Measurements from ENCODE around the gene KRTAP9-7.
"Not testable (repeated sequence)": the region's sequence is repeated elsewhere in the genome, so short reads cannot be mapped to it uniquely, and the experiment has no call there.

The KRTAP9-7 gene

GRCh38 chr17:41251261-41251660 lies 24.2 kb upstream of the KRTAP9-7 start:
- peaks cover 41% of the 10 kb centered on the region for H3K27me3 ChIP-seq
- no peak for DNase-seq
- H3K9me3 ChIP-seq, result no peaks in the 10 kb centered on the region
- H3K36me3 ChIP-seq, result no peaks in the 10 kb centered on the region
- TF ChIP-seq, protein P1, sequence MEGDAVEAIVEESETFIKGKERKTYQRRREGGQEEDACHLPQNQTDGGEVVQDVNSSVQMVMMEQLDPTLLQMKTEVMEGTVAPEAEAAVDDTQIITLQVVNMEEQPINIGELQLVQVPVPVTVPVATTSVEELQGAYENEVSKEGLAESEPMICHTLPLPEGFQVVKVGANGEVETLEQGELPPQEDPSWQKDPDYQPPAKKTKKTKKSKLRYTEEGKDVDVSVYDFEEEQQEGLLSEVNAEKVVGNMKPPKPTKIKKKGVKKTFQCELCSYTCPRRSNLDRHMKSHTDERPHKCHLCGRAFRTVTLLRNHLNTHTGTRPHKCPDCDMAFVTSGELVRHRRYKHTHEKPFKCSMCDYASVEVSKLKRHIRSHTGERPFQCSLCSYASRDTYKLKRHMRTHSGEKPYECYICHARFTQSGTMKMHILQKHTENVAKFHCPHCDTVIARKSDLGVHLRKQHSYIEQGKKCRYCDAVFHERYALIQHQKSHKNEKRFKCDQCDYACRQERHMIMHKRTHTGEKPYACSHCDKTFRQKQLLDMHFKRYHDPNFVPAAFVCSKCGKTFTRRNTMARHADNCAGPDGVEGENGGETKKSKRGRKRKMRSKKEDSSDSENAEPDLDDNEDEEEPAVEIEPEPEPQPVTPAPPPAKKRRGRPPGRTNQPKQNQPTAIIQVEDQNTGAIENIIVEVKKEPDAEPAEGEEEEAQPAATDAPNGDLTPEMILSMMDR (IDR thresholded peaks at IDR 0.05; ENCODE audit: low read depth, low read length), result no peak
- H3K4me3 ChIP-seq (ENCODE audit: low read depth, low read length), result no peak overlapping the region
- no peaks in the 10 kb centered on the region for H3K4me1 ChIP-seq

DNA sequence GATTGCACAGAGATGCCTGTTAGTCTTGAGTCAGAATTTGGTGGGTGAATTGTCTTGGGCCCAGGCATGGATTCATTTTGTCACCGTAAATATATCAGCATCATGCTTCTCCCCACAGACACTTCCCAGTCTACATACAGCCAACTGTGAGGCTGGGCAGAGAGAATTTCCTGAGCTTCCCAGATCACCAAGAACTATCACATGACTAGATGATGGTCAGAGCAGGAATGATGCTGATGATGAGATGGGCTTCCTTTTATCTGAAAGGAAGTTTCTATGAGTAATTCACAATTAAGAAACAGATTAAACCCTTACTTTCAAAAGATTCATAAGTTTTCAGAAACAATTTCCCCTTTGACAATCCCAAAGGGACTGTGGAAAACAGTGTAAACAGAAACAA lies 20.6 kb upstream of the KRTAP9-7 start:
- H3K4me1 ChIP-seq, result no peaks in the 10 kb centered on the region
- H3K9me3 ChIP-seq, result no peaks in the 10 kb centered on the region
- peaks cover 74% of the 10 kb centered on the region for H3K27me3 ChIP-seq
- DNase-seq, result no peak
- H3K36me3 ChIP-seq, result no peaks in the 10 kb centered on the region
- H3K4me3 ChIP-seq (ENCODE audit: low read depth, low read length), result no peak overlapping the region
- TF ChIP-seq, protein P1 (IDR thresholded peaks at IDR 0.05; ENCODE audit: low read depth, low read length), result no peak

DNA sequence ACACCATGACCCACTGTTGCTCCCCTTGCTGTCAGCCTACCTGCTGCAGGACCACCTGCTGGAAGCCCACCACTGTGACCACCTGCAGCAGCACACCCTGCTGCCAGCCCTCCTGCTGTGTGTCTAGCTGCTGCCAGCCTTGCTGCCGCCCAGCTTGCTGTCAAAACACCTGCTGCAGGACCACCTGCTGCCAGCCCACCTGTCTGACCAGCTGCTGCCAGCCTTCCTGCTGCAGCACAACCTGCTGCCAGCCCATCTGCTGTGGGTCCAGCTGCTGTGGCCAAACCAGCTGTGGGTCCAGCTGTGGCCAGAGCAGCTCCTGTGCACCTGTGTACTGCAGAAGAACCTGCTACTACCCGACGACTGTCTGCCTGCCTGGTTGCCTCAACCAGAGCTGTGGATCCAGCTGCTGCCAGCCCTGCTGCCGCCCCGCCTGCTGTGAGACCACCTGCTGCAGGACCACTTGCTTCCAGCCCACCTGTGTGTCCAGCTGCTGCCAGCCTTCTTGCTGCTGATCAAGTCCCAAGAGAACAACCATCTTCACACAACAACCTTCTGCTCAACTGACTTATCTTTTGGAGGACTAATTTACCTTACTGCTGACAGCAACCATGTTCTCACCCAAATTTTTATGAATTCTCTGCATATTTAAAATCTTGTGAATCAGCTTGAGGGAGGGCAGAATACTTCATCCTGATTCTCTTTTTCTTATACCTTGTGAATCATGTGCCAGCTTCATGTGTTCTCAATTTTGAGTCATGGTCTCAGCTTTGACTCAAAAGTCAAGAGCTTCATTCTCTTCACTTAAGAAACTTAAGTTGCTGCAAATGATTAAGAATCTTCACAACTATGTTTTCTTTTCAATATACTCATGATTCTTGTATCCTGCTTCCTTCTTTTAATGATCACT lies 19.9 kb upstream of the KRTAP9-7 start, which contains the start of gene KRTAP9-9:
Gene KRTAP9-9 (plus strand): TSS at position 4 of the 910 bp plus-strand sequence.
- peaks cover 75% of the 10 kb centered on the region for H3K27me3 ChIP-seq
- not testable (repeated sequence) for H3K36me3 ChIP-seq; H3K4me3 ChIP-seq (ENCODE audit: low read depth, low read length); H3K4me1 ChIP-seq; DNase-seq; H3K9me3 ChIP-seq

GRCh38 chr17:41256291-41256685 lies 19.2 kb upstream of the KRTAP9-7 start:
- TF ChIP-seq, protein P1 (IDR thresholded peaks at IDR 0.05; ENCODE audit: low read depth, low read length), result no peak
- no peak for DNase-seq
- Histone ChIP-seq H3K36me3 (no peaks in the 10 kb centered on the region), H3K27me3 (peaks cover 71% of the 10 kb centered on the region), H3K9me3 (no peaks in the 10 kb centered on the region), H3K4me1 (no peaks in the 10 kb centered on the region), H3K4me3 (ENCODE audit: low read depth, low read length) (no peak overlapping the region)

GRCh38 chr17:41258406-41258805 lies 17.1 kb upstream of the KRTAP9-7 start:
- no peaks in the 10 kb centered on the region for H3K36me3 ChIP-seq
- TF ChIP-seq, protein P1 (IDR thresholded peaks at IDR 0.05; ENCODE audit: low read depth, low read length), result no peak
- no peak for DNase-seq
- H3K4me3 ChIP-seq (ENCODE audit: low read depth, low read length), result no peak overlapping the region
- no peaks in the 10 kb centered on the region for H3K9me3 ChIP-seq
- H3K27me3 ChIP-seq, result peaks cover 63% of the 10 kb centered on the region
- no peaks in the 10 kb centered on the region for H3K4me1 ChIP-seq

DNA sequence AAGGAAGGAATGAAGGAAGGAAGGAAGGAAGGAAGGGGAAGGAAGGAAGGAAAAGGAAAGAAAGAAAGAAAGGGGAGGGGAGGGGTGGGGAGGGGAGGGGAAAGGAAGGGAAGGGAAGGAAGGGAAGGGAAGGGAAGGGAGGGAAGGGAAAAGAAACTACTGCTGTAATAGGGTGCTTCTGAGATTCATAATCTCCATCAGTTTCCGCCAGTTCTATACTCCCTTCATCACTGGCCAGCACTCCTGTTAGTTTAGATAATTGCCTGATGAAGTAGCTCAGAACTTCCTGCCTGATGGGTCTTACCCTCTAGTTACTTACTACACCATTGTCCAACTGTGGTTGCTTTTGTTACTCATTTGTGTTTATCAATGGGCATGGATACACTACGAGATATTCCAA lies 12.3 kb upstream of the KRTAP9-7 start:
- no peaks in the 10 kb centered on the region for H3K9me3 ChIP-seq
- TF ChIP-seq, protein P1 (IDR thresholded peaks at IDR 0.05; ENCODE audit: low read depth, low read length), result no peak
- no peak for DNase-seq

More for the DNA sequence above, 12.3 kb upstream of the KRTAP9-7 start:
- H3K36me3 ChIP-seq, result no peaks in the 10 kb centered on the region
- peaks cover 27% of the 10 kb centered on the region for H3K27me3 ChIP-seq
- no peak overlapping the region for H3K4me3 ChIP-seq (ENCODE audit: low read depth, low read length)
- no peaks in the 10 kb centered on the region for H3K4me1 ChIP-seq
